GM23338 (cell line): ENCODE measurements around the gene CHST15. TPM values are rescaled to one million over a fixed set of nuclear protein-coding genes. Genes with fewer than 3 reads are reported as not detected.

Experiments used
- ATAC-seq: fragments of 200-7000 bp; cut with Tn5 transposase; 3 replicates; pipeline ENCODE4 v1.9.1; 2020
- DNase-seq: peaks from one replicate; pipeline ENCODE4 v3.0.0-alpha.2; 2015; ENCODE audit warnings: low spot score
- H2AFZ ChIP-seq: fragments of 200-600 bp; sonication (generic); 2 replicates; pipeline ENCODE4 v1.8.0; 2016; ENCODE audit warnings: antibody characterized with exemption, mild to moderate bottlenecking, moderate library complexity
- H3F3A ChIP-seq: fragments of 200-600 bp; sonication (generic); replicated peaks from 2 replicates; pipeline ENCODE4 v1.8.0; 2017; ENCODE audit warnings: antibody characterized with exemption, mixed run types, low read depth
- H3K27ac ChIP-seq: fragments of 200-600 bp; sonication (generic); 2 replicates; pipeline ENCODE4 v1.6.1; 2016; ENCODE audit warnings: low read depth
- H3K27me3 ChIP-seq: fragments of 200-600 bp; sonication (generic); 2 replicates; pipeline ENCODE4 v1.8.0; 2016; ENCODE audit warnings: mild to moderate bottlenecking, mixed run types, moderate library complexity; ENCODE audit not compliant: insufficient read depth
- H3K36me3 ChIP-seq: fragments of 200-600 bp; sonication (generic); 2 replicates; pipeline ENCODE4 v1.8.0; 2016; ENCODE audit warnings: mild to moderate bottlenecking; ENCODE audit not compliant: insufficient read depth
- H3K4me1 ChIP-seq: fragments of 200-600 bp; sonication (generic); 2 replicates; pipeline ENCODE4 v1.8.0; 2016; ENCODE audit warnings: mild to moderate bottlenecking, moderate library complexity; ENCODE audit not compliant: insufficient read depth
- H3K4me2 ChIP-seq: fragments of 200-600 bp; sonication (generic); 2 replicates; pipeline ENCODE4 v1.7.1; 2017; ENCODE audit warnings: mixed run types
- H3K4me3 ChIP-seq: fragments of 200-600 bp; sonication (generic); 2 replicates; pipeline ENCODE4 v1.6.1; 2016; ENCODE audit warnings: mixed run types
- H3K79me2 ChIP-seq: fragments of 200-600 bp; sonication (generic); replicated peaks from 2 replicates; pipeline ENCODE4 v1.8.0; 2017; ENCODE audit warnings: mild to moderate bottlenecking; ENCODE audit not compliant: insufficient read depth
- H3K9me2 ChIP-seq: fragments of 200-600 bp; sonication (generic); 2 replicates; pipeline ENCODE4 v1.8.0; 2017; ENCODE audit not compliant: insufficient read depth
- H4K20me1 ChIP-seq: fragments of 200-600 bp; sonication (generic); replicated peaks from 2 replicates; pipeline ENCODE4 v1.8.0; 2017; ENCODE audit warnings: mild to moderate bottlenecking; ENCODE audit not compliant: insufficient read depth
- H3K27ac Mint-ChIP-seq: 2 replicates; pipeline ENCODE4 v1.8.0; 2020; ENCODE audit warnings: inconsistent platforms, mild to moderate bottlenecking, moderate library complexity, mixed read lengths
- H3K27me3 Mint-ChIP-seq: 3 replicates; pipeline ENCODE4 v1.8.0; 2022; ENCODE audit warnings: low read depth, mild to moderate bottlenecking, moderate library complexity, mixed read lengths, inconsistent platforms; ENCODE audit not compliant: insufficient read depth, poor library complexity
- H3K36me3 Mint-ChIP-seq: 3 replicates; pipeline ENCODE4 v1.8.0; 2021; ENCODE audit warnings: low read depth, mild to moderate bottlenecking, inconsistent platforms, moderate library complexity, mixed read lengths
- H3K4me1 Mint-ChIP-seq: 3 replicates; pipeline ENCODE4 v1.8.0; 2020; ENCODE audit warnings: mild to moderate bottlenecking, inconsistent platforms, mixed read lengths
- H3K4me3 Mint-ChIP-seq: 3 replicates; pipeline ENCODE4 v1.8.0; 2021; ENCODE audit warnings: moderate library complexity, mild to moderate bottlenecking, inconsistent platforms, mixed read lengths
- H3K9me3 Mint-ChIP-seq: 3 replicates; pipeline ENCODE4 v1.8.0; 2020; ENCODE audit warnings: moderate library complexity, mild to moderate bottlenecking, inconsistent platforms, mixed read lengths
- CREB1 ChIP-seq: fragments of 250-450 bp; sonication (Bioruptor Pico); IDR thresholded peaks from 2 replicates; pipeline ENCODE4 v1.5.0; 2020; ENCODE audit warnings: low read depth, mild to moderate bottlenecking, moderate library complexity
- EZH2 ChIP-seq: fragments of 200-600 bp; sonication (generic); IDR thresholded peaks from one replicate; pipeline ENCODE4 v1.8.0; 2017; ENCODE audit warnings: antibody characterized with exemption, mild to moderate bottlenecking, low read depth; ENCODE audit not compliant: unreplicated experiment
- EZH2phosphoT487 ChIP-seq: fragments of 200-600 bp; sonication (generic); IDR thresholded peaks from one replicate; pipeline ENCODE4 v1.8.1; 2018; ENCODE audit warnings: antibody characterized with exemption; ENCODE audit not compliant: unreplicated experiment
- NANOG ChIP-seq: IDR thresholded peaks from 2 replicates; pipeline ENCODE4 v1.6.1; 2016; ENCODE audit warnings: antibody characterized with exemption, borderline replicate concordance
- POLR2AphosphoS5 ChIP-seq: IDR thresholded peaks from 2 replicates; pipeline ENCODE4 v1.6.1; 2016; ENCODE audit warnings: antibody characterized with exemption, low read depth
- STAT1 ChIP-seq: IDR thresholded peaks from one replicate; pipeline ENCODE4 v1.6.1; 2016; ENCODE audit warnings: antibody characterized with exemption; ENCODE audit not compliant: unreplicated experiment
- ZNF114 ChIP-seq: fragments of 250-450 bp; sonication (Bioruptor Pico); IDR thresholded peaks from 2 replicates; pipeline ENCODE4 v1.5.0; 2020; ENCODE audit warnings: mild to moderate bottlenecking, moderate library complexity
- ZNF331 ChIP-seq: fragments of 250-450 bp; sonication (Bioruptor Pico); IDR thresholded peaks from 2 replicates; pipeline ENCODE4 v1.5.0; 2020; ENCODE audit warnings: low read depth, mild to moderate bottlenecking, moderate library complexity
- polyA plus RNA-seq: library from polyadenylated mRNA; unstranded; fragments of >200 nt; fragmentation: Nextera tagmentation; extraction: Ambion mirVana; gene quantifications from 2 replicates; pipeline ENCODE4 v1.2.1, GENCODE V29; 2016
- total RNA-seq: library from RNA; depleted of rRNA; stranded (reverse); fragments of >200 nt; shearing (Covaris generic); gene quantifications from 2 replicates; pipeline ENCODE4 v1.2.3, GENCODE V29; 2014
- TF ChIP-seq, protein P1 (sequence below), 2 experiments: fragments of 200-600 bp in 1 of 2; sonication (generic) in 1 of 2; conservative IDR thresholded peaks; 2 replicates each; pipeline versions ENCODE4 v1.5.1 to v1.6.1; 2016 to 2017; ENCODE audit warnings: antibody characterized with exemption in 2 of 2, low read depth in 2 of 2, mild to moderate bottlenecking in 2 of 2, moderate library complexity in 1 of 2
- TF ChIP-seq, protein P2 (sequence below): fragments of 250-450 bp; sonication (Bioruptor Pico); IDR thresholded peaks from 2 replicates; pipeline ENCODE4 v1.5.0; 2020; ENCODE audit warnings: mild to moderate bottlenecking, moderate library complexity
- TF ChIP-seq, protein P3 (sequence below): IDR thresholded peaks from one replicate; pipeline ENCODE4 v1.6.1; 2018; ENCODE audit warnings: antibody characterized with exemption; ENCODE audit not compliant: unreplicated experiment

The CHST15 gene
- total and polyA plus RNA-seq, 2 experiments from 2014 or later, result 2.6 to 11.2 TPM

DNA sequence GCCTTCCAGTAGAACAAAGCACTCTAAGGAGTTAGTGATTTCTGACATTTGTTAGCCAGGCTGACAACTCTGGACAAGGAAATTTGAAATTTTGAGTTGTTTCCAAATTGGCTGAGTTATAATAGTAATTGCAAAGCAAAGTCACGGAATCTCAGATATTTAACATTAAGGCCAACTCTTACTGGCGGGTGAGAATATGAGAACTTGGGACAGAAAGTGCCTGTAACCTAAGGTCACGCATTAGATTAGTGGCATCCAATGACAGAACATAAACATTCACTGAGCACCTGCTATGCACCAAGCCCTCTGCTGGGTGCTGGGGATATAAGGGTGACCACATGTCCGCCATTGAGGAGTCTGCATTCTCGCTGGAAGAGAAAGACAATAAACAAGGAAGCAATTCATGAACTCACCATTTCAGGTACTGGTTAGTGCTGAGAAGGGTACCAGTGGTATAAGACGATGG, 45.5 kb upstream of the CHST15 start:
- Histone ChIP-seq H3K9me2 (no peaks in the 10 kb centered on the region), H2AFZ (no peak overlapping the region), H4K20me1 (no peaks in the 10 kb centered on the region), H3K4me2 (no peak overlapping the region), H3K27me3 (no peaks in the 10 kb centered on the region), H3K79me2 (no peaks in the 10 kb centered on the region), H3F3A (no peaks in the 10 kb centered on the region), H3K27ac (no peak overlapping the region), H3K4me3 (no peak overlapping the region), H3K36me3 (no peaks in the 10 kb centered on the region), H3K4me1 (no peaks in the 10 kb centered on the region)
- DNase-seq, result no peak
- Mint-ChIP-seq H3K27me3 (no peaks in the 10 kb centered on the region), H3K9me3 (no peaks in the 10 kb centered on the region; the same call in 2 of the 3 replicates), H3K4me1 (no peaks in the 10 kb centered on the region), H3K4me3 (no peak overlapping the region), H3K36me3 (no peaks in the 10 kb centered on the region), H3K27ac (no peak overlapping the region)
- no peak for ATAC-seq
- TF ChIP-seq, protein P1, sequence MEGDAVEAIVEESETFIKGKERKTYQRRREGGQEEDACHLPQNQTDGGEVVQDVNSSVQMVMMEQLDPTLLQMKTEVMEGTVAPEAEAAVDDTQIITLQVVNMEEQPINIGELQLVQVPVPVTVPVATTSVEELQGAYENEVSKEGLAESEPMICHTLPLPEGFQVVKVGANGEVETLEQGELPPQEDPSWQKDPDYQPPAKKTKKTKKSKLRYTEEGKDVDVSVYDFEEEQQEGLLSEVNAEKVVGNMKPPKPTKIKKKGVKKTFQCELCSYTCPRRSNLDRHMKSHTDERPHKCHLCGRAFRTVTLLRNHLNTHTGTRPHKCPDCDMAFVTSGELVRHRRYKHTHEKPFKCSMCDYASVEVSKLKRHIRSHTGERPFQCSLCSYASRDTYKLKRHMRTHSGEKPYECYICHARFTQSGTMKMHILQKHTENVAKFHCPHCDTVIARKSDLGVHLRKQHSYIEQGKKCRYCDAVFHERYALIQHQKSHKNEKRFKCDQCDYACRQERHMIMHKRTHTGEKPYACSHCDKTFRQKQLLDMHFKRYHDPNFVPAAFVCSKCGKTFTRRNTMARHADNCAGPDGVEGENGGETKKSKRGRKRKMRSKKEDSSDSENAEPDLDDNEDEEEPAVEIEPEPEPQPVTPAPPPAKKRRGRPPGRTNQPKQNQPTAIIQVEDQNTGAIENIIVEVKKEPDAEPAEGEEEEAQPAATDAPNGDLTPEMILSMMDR (conservative IDR thresholded peaks at IDR 0.05; ENCODE audit: low read depth in 2 of 2), result no peak
- no peak for TF ChIP-seq EZH2phosphoT487
- TF ChIP-seq STAT1, result no peak
- no peak for TF ChIP-seq EZH2

DNA sequence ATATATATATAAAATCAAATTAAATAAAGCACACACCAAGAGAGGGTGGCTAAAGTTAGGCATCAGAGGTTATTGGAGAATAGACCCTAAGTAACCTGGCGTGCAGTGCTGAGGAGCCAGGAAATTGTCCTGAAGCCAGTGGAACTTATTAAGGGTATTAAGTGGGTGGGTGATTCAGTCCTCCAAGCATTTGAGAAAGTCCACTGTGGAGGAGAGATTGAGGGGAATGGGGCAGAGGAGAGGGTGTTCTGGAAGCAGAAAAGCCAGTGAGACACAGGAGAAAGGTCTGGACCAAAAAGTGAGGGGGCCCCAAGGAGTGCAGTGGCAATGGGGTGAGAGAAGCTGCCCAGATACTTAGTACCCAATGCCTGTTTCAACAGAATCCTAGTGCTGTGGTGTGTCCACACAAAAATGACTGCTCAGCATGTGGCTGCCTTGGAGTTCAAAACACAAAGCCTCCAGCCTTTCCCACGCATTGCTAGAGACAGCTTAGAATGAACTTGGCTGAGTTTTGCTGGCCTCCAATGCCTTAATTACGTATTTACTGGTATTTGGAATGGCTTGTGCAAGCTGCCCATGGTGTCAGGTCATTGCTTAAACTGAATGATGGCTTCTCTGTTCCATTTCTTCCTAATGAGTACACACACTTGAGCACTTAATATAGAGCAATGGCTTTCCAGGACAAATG, 44.9 kb upstream of the CHST15 start:
- Histone ChIP-seq H3K27ac (no peak overlapping the region), H3K4me3 (no peak overlapping the region), H3K9me2 (no peaks in the 10 kb centered on the region), H3K79me2 (no peaks in the 10 kb centered on the region), H2AFZ (no peak overlapping the region), H3F3A (no peaks in the 10 kb centered on the region), H3K27me3 (no peaks in the 10 kb centered on the region), H3K36me3 (no peaks in the 10 kb centered on the region), H4K20me1 (no peaks in the 10 kb centered on the region), H3K4me2 (no peak overlapping the region), H3K4me1 (no peaks in the 10 kb centered on the region)
- no peaks in the 10 kb centered on the region for H3K4me1 Mint-ChIP-seq
- no peaks in the 10 kb centered on the region for H3K36me3 Mint-ChIP-seq
- no peaks in the 10 kb centered on the region for H3K27me3 Mint-ChIP-seq
- no peaks in the 10 kb centered on the region; the same call in 2 of the 3 replicates for H3K9me3 Mint-ChIP-seq
- no peak overlapping the region for H3K4me3 Mint-ChIP-seq
- ATAC-seq (no peak), DNase-seq (no peak)
- no peak overlapping the region for H3K27ac Mint-ChIP-seq
- no peak for TF ChIP-seq CREB1 (CRISPR knock-in tag)
- no peak for TF ChIP-seq POLR2AphosphoS5
- no peak for TF ChIP-seq NANOG
- TF ChIP-seq ZNF114 (CRISPR knock-in tag), result no peak
- TF ChIP-seq, protein P2, sequence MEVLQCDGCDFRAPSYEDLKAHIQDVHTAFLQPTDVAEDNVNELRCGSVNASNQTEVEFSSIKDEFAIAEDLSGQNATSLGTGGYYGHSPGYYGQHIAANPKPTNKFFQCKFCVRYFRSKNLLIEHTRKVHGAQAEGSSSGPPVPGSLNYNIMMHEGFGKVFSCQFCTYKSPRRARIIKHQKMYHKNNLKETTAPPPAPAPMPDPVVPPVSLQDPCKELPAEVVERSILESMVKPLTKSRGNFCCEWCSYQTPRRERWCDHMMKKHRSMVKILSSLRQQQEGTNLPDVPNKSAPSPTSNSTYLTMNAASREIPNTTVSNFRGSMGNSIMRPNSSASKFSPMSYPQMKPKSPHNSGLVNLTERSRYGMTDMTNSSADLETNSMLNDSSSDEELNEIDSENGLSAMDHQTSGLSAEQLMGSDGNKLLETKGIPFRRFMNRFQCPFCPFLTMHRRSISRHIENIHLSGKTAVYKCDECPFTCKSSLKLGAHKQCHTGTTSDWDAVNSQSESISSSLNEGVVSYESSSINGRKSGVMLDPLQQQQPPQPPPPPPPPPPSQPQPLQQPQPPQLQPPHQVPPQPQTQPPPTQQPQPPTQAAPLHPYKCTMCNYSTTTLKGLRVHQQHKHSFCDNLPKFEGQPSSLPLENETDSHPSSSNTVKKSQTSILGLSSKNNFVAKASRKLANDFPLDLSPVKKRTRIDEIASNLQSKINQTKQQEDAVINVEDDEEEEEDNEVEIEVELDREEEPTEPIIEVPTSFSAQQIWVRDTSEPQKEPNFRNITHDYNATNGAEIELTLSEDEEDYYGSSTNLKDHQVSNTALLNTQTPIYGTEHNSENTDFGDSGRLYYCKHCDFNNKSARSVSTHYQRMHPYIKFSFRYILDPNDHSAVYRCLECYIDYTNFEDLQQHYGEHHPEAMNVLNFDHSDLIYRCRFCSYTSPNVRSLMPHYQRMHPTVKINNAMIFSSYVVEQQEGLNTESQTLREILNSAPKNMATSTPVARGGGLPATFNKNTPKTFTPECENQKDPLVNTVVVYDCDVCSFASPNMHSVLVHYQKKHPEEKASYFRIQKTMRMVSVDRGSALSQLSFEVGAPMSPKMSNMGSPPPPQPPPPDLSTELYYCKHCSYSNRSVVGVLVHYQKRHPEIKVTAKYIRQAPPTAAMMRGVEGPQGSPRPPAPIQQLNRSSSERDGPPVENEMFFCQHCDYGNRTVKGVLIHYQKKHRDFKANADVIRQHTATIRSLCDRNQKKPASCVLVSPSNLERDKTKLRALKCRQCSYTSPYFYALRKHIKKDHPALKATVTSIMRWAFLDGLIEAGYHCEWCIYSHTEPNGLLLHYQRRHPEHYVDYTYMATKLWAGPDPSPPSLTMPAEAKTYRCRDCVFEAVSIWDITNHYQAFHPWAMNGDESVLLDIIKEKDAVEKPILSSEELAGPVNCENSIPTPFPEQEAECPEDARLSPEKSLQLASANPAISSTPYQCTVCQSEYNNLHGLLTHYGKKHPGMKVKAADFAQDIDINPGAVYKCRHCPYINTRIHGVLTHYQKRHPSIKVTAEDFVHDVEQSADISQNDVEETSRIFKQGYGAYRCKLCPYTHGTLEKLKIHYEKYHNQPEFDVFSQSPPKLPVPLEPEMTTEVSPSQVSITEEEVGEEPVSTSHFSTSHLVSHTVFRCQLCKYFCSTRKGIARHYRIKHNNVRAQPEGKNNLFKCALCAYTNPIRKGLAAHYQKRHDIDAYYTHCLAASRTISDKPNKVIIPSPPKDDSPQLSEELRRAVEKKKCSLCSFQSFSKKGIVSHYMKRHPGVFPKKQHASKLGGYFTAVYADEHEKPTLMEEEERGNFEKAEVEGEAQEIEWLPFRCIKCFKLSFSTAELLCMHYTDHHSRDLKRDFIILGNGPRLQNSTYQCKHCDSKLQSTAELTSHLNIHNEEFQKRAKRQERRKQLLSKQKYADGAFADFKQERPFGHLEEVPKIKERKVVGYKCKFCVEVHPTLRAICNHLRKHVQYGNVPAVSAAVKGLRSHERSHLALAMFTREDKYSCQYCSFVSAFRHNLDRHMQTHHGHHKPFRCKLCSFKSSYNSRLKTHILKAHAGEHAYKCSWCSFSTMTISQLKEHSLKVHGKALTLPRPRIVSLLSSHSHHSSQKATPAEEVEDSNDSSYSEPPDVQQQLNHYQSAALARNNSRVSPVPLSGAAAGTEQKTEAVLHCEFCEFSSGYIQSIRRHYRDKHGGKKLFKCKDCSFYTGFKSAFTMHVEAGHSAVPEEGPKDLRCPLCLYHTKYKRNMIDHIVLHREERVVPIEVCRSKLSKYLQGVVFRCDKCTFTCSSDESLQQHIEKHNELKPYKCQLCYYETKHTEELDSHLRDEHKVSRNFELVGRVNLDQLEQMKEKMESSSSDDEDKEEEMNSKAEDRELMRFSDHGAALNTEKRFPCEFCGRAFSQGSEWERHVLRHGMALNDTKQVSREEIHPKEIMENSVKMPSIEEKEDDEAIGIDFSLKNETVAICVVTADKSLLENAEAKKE (CRISPR knock-in tag), result no peak
- no peak for TF ChIP-seq ZNF331 (CRISPR knock-in tag)
- TF ChIP-seq, protein P3, sequence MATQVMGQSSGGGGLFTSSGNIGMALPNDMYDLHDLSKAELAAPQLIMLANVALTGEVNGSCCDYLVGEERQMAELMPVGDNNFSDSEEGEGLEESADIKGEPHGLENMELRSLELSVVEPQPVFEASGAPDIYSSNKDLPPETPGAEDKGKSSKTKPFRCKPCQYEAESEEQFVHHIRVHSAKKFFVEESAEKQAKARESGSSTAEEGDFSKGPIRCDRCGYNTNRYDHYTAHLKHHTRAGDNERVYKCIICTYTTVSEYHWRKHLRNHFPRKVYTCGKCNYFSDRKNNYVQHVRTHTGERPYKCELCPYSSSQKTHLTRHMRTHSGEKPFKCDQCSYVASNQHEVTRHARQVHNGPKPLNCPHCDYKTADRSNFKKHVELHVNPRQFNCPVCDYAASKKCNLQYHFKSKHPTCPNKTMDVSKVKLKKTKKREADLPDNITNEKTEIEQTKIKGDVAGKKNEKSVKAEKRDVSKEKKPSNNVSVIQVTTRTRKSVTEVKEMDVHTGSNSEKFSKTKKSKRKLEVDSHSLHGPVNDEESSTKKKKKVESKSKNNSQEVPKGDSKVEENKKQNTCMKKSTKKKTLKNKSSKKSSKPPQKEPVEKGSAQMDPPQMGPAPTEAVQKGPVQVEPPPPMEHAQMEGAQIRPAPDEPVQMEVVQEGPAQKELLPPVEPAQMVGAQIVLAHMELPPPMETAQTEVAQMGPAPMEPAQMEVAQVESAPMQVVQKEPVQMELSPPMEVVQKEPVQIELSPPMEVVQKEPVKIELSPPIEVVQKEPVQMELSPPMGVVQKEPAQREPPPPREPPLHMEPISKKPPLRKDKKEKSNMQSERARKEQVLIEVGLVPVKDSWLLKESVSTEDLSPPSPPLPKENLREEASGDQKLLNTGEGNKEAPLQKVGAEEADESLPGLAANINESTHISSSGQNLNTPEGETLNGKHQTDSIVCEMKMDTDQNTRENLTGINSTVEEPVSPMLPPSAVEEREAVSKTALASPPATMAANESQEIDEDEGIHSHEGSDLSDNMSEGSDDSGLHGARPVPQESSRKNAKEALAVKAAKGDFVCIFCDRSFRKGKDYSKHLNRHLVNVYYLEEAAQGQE, result no peak
